Choroid plexus epithelial cell (primary cell): Measurements from ENCODE around the gene CEP44.
"Not testable (repeated sequence)": the region's sequence is repeated elsewhere in the genome, so short reads cannot be mapped to it uniquely, and the experiment has no call there.

Experiments used
- DNase-seq: peaks from one replicate; pipeline ENCODE4 v3.0.0-alpha.2; 2010; ENCODE audit warnings: low read depth
- H3K4me3 ChIP-seq: 2 replicates; pipeline ENCODE4 v1.5.1; 2011; ENCODE audit warnings: low read depth, mild to moderate bottlenecking, control low read depth, low read length, moderate library complexity
- CTCF ChIP-seq: conservative IDR thresholded peaks from 2 replicates; pipeline ENCODE4 v1.5.1; 2011; ENCODE audit warnings: low read depth, mild to moderate bottlenecking, control low read depth, inconsistent platforms, low read length, moderate library complexity

CEP44 gene

GRCh38 chr4:174365018-174365587 lies 81.4 kb downstream of the CEP44 start:
- no peak overlapping the region for H3K4me3 ChIP-seq
- peak; percentile 50 for TF ChIP-seq CTCF
- DNase-seq = peak; percentile 74

- no peak for TF ChIP-seq CTCF
- no peak overlapping the region for H3K4me3 ChIP-seq
- no peak for DNase-seq
Measured at GRCh38 chr4:174369985-174370384, 86.3 kb downstream of the CEP44 start.

- no peak for TF ChIP-seq CTCF
- no peak for DNase-seq
Measured at GRCh38 chr4:174373821-174374220, 90.1 kb downstream of the CEP44 start.

GRCh38 chr4:174375422-174375821 lies 91.7 kb downstream of the CEP44 start:
- no peak for TF ChIP-seq CTCF
- DNase-seq = no peak
- H3K4me3 ChIP-seq = no peak overlapping the region

More at GRCh38 chr4:174373821-174374220, 90.1 kb downstream of the CEP44 start:
- no peak overlapping the region for H3K4me3 ChIP-seq

- H3K4me3 ChIP-seq = no peak overlapping the region
- peak; percentile 86 for DNase-seq
- TF ChIP-seq CTCF = no peak
Measured at GRCh38 chr4:174377613-174378012, 93.9 kb downstream of the CEP44 start.

- TF ChIP-seq CTCF = no peak
- DNase-seq = no peak
- no peak overlapping the region for H3K4me3 ChIP-seq
Measured at GRCh38 chr4:174378951-174379350, 95.2 kb downstream of the CEP44 start.

GRCh38 chr4:174380206-174380605 lies 96.5 kb downstream of the CEP44 start:
- not testable (repeated sequence) for H3K4me3 ChIP-seq, DNase-seq
